GM10847 (cell line): ENCODE results near the gene INPP5E.

ENCODE experiments used
- POLR2A ChIP-seq: IDR thresholded peaks from 2 replicates; pipeline ENCODE4 v1.6.1; 2011; ENCODE audit not compliant: insufficient read length; ENCODE audit errors: extremely low read depth

The INPP5E gene

DNA sequence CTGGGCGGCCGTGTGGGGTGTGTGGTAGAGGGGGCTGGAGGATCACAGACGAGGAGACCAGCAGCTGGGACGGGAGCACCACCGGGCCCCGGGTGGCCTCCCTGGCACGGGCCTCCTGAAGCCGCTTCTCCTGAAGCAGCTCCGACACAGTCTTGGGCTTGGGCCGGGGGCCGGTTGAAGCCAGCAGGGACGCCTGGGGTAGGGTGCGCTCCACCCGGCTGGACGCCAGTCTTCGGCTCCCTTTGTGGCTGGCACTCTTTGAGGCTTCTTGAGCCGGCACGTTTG is 60.7 kb downstream of the INPP5E start:
- no peak for TF ChIP-seq POLR2A
